Activated T-helper 2 cell treated with anti-CD3 and anti-CD28 coated beads, Interferon-gamma antibody, Interleukin-2, Interleukin-4, amounts not matched to agents 10 μg/mL and 5 μg/mL and 100 μg/mL, durations not matched to agents 14 hours and 24 hours and 36 hours (primary cell): ENCODE results near the gene MICAL3. TPM values are rescaled to one million over a fixed set of nuclear protein-coding genes. Genes with fewer than 3 reads are reported as not detected.

Source experiments
- DNase-seq: peaks from one replicate; pipeline ENCODE4 v3.0.0; 2021; ENCODE audit warnings: low spot score
- H3K27ac Mint-ChIP-seq: one replicate; pipeline ENCODE4 v1.8.0; 2021; ENCODE audit warnings: mixed read lengths
- H3K27me3 Mint-ChIP-seq: one replicate; pipeline ENCODE4 v1.8.0; 2021; ENCODE audit warnings: low read depth, mixed read lengths
- H3K36me3 Mint-ChIP-seq: one replicate; pipeline ENCODE4 v1.8.0; 2021; ENCODE audit warnings: low read depth, mixed read lengths
- H3K4me1 Mint-ChIP-seq: one replicate; pipeline ENCODE4 v1.8.0; 2021; ENCODE audit warnings: low read depth, mixed read lengths
- H3K4me3 Mint-ChIP-seq: one replicate; pipeline ENCODE4 v1.8.0; 2021; ENCODE audit warnings: low read depth, mild to moderate bottlenecking, moderate library complexity, mixed read lengths
- H3K9me3 Mint-ChIP-seq: one replicate; pipeline ENCODE4 v1.8.0; 2021; ENCODE audit warnings: mixed read lengths
- intact Hi-C: fragments of 100-400 bp; cut with micrococcal nuclease; formaldehyde crosslinking; loops from one replicate; pipeline ENCODE4 v1.15.1; 2023
- total RNA-seq: library from RNA; stranded (reverse); gene quantifications from 2 replicates; pipeline ENCODE4 v1.2.3, GENCODE V29; 2022

MICAL3 gene
- total RNA-seq, 1 donor from 2014 or later: 41.8 TPM

DNA sequence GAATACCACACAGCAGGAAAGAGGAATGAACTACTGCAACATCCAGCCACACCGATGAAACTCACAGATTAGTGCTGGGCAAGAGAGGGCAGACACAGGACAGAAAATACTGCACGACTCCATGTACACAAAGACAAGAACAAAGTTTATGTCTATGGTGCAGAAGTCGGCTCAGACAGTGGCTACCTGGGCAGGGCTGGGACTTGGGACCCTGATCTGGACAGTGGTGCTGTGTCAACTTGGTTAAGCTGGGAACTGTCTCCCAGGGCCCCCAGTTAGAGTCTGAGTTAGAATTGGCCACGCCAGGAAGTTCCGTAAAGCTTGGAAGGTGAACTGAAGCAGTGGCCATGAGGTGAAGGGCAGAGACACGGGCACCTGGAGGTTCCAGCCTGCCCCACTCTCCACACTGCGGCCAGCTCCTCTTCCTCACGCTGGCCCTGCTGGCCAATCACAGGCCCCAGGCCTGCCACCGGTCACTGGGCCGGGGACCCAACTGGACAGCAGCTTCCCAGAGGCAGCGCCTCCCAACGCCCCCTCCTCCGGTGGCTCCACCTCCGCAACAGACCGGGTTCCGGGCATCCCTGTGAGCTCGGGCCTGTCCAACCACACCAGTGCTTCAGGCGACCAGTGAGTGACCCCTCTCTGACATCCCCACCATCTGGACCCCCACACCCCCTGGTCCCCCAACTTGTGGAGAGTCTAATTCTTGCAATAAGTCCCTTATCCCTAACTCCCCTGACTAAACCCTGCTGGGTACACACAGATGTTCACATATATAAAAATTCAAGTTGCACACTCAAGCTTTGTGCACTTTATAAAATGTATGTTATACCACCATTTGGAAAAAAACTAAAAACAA lies 93.7 kb downstream of the MICAL3 start:
- peaks cover 6% of the 10 kb centered on the region for H3K27me3 Mint-ChIP-seq
- H3K9me3 Mint-ChIP-seq: no peaks in the 10 kb centered on the region
- intact Hi-C loops: no loop called here
- H3K36me3 Mint-ChIP-seq: no peaks in the 10 kb centered on the region
- peaks cover 15% of the 10 kb centered on the region for H3K4me1 Mint-ChIP-seq
- DNase-seq: no peak
- H3K27ac Mint-ChIP-seq: no peak overlapping the region
- no peak overlapping the region for H3K4me3 Mint-ChIP-seq

DNA sequence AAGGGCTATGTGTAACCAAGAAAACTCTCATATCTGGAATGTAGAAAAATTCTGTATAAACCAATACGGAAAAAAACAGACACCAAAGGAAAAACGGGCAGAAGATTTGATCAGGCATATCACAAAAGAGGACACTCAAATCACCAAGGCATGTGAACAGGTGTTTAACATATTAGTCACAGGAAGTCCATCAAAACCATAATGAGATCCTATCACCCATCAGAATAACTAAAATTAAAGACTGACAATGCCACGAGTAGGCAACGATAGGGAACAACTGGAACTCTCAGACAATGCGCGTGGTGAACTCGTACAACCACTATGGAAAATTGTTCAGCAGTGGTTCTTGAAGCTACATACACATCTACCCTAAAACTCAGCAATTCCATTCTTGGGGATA lies 94.5 kb downstream of the MICAL3 start:
- Mint-ChIP-seq H3K4me1 (peaks cover 15% of the 10 kb centered on the region), H3K27ac (no peak overlapping the region), H3K4me3 (no peak overlapping the region), H3K27me3 (peaks cover 6% of the 10 kb centered on the region), H3K36me3 (no peaks in the 10 kb centered on the region), H3K9me3 (no peaks in the 10 kb centered on the region)
- DNase-seq: no peak
- intact Hi-C loops: no loop called here

DNA sequence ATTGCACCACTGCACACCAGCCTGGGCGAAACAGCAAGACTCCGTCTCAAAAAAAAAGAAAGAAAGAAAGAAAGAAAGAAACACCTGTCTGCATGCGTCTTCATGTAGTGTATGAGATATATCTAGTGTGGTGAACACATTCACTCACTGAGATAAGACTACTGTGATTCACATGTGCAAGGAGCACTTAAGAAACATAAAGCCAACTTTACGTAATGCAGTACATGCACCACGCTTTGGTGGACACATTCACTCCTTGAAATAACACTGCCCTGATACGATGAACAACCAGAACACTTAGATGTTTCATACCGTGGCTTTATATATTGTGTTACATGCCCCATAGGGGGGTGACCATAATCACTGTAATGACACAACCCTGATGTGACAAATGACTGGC lies 96.0 kb downstream of the MICAL3 start:
- intact Hi-C loops: no loop called here
- Mint-ChIP-seq H3K4me3 (no peak overlapping the region), H3K27me3 (peaks cover 2% of the 10 kb centered on the region), H3K27ac (no peak overlapping the region), H3K9me3 (no peaks in the 10 kb centered on the region), H3K36me3 (no peaks in the 10 kb centered on the region), H3K4me1 (peaks cover 11% of the 10 kb centered on the region)
- DNase-seq: no peak

DNA sequence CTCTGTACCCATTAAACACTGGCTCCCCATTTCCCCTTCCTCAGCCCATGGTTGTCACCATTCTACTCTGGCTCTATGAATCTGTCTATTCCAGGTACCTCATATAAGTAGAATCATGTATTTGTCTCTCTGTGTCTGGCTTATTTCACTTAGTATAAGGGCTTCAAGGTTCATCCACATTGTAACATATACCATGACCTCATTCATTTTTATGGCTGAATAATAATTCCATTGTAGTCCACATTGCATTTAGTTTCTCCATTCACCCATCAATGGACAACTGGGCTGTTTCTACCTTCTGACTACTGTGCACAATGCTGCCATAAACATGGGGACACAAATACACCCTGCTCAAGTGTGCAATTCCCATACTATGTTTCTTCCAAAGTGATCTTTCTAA lies 97.3 kb downstream of the MICAL3 start:
- Mint-ChIP-seq H3K4me3 (no peak overlapping the region), H3K36me3 (no peaks in the 10 kb centered on the region), H3K9me3 (no peaks in the 10 kb centered on the region), H3K27me3 (no peaks in the 10 kb centered on the region), H3K4me1 (peaks cover 8% of the 10 kb centered on the region), H3K27ac (no peak overlapping the region)
- DNase-seq: no peak
- intact Hi-C loops: no loop called here

DNA sequence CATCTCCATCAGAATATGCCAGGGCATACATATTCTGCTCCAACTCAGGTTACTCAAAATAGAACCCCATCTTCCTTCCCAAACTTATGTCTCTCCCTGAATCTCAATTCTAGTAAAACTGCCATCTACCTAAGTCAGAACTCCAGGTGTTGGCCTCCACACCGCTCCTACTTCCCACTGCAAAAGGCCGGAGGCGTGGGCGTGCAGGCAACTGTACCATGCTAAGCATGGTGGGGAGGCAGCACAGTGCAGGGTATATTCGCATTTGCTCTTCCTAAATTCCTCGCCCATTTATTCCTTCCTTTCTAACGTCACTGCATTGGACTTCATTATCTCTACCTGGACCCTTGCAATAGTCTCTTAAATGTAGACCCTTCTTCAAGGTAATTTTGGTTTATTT lies 97.8 kb downstream of the MICAL3 start:
- Mint-ChIP-seq H3K27ac (no peak overlapping the region), H3K9me3 (no peaks in the 10 kb centered on the region), H3K36me3 (no peaks in the 10 kb centered on the region), H3K4me3 (no peak overlapping the region), H3K27me3 (no peaks in the 10 kb centered on the region), H3K4me1 (peaks cover 8% of the 10 kb centered on the region)
- no peak for DNase-seq
- intact Hi-C loops: no loop called here

DNA sequence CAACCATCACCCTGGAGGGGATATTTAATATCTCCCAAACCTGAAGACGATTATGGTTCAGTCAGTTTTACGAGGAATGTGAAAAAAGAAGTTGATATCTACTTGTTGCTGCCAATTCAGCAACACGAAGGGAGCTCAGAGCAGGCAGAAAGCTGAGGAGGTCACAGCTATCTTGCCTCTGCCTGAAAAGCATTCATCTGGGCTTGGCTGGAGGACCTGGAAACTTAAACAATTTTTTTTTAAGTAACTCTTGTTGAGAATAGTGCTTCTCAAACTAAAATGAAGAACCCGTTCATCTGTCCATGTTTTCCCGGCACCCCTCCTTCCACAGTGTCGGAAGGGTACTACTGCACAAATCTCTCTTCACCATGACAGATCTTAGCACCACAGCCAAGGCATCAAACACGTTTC lies 98.9 kb downstream of the MICAL3 start:
- H3K9me3 Mint-ChIP-seq: no peaks in the 10 kb centered on the region
- no peak overlapping the region for H3K27ac Mint-ChIP-seq
- no peak for DNase-seq
- H3K4me1 Mint-ChIP-seq: peaks cover 17% of the 10 kb centered on the region
- intact Hi-C loops: no loop called here
- H3K4me3 Mint-ChIP-seq: no peak overlapping the region
- no peaks in the 10 kb centered on the region for H3K36me3 Mint-ChIP-seq
- no peaks in the 10 kb centered on the region for H3K27me3 Mint-ChIP-seq

DNA sequence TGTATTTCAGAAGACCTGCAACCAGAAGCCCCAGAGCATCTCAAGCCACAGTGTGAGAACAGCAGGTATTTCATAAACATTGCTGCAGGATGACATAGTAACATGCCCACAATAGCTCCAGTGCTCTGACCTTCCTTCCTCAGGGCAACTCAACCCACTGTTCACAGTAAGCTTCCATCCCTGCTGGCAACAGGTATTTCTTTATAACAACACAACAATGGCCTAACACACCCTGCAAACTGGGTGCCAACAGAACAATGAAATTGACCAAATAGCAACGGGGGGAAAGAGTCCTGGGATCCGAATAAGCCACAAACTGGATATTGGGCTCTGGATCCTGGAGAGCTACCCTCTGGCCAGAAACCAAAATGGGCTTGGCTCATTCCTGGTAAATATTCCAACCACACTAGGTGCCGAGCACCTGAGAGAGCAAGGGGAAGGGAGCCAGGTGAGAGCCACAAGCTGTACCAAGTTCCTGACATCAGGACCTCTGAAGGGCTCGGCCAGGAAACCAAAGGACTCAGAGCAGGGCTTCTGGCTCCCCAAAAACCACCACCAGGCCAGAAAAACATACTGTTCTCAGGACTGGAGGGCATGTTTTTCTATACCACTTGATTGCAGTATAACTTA lies 99.5 kb downstream of the MICAL3 start:
- Mint-ChIP-seq H3K4me3 (no peak overlapping the region), H3K9me3 (no peaks in the 10 kb centered on the region), H3K27ac (no peak overlapping the region), H3K27me3 (no peaks in the 10 kb centered on the region), H3K4me1 (peaks cover 14% of the 10 kb centered on the region), H3K36me3 (no peaks in the 10 kb centered on the region)
- intact Hi-C loops: no loop called here
- no peak for DNase-seq

DNA sequence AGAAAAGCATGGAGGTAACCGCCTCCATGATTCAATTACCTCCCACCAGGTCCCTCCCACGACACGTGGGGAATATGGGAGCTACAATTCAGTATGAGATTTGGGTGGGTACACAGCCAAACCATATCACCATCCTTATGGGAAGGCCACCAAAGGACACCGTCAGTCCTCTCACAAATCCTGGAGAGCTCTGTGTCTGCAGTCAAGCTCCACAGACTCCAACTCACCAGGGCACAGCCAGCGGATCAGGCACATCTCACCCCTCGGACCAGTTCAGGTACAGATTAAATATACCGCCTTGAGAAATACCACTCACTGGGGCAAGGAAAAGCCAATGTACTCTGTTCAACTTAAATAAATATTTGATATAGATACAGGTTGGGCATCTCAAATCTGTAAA lies 100.3 kb downstream of the MICAL3 start:
- Mint-ChIP-seq H3K9me3 (no peaks in the 10 kb centered on the region), H3K27ac (no peak overlapping the region), H3K36me3 (no peaks in the 10 kb centered on the region), H3K4me3 (no peak overlapping the region), H3K27me3 (no peaks in the 10 kb centered on the region), H3K4me1 (peaks cover 13% of the 10 kb centered on the region)
- intact Hi-C loops: no loop called here
- no peak for DNase-seq

DNA sequence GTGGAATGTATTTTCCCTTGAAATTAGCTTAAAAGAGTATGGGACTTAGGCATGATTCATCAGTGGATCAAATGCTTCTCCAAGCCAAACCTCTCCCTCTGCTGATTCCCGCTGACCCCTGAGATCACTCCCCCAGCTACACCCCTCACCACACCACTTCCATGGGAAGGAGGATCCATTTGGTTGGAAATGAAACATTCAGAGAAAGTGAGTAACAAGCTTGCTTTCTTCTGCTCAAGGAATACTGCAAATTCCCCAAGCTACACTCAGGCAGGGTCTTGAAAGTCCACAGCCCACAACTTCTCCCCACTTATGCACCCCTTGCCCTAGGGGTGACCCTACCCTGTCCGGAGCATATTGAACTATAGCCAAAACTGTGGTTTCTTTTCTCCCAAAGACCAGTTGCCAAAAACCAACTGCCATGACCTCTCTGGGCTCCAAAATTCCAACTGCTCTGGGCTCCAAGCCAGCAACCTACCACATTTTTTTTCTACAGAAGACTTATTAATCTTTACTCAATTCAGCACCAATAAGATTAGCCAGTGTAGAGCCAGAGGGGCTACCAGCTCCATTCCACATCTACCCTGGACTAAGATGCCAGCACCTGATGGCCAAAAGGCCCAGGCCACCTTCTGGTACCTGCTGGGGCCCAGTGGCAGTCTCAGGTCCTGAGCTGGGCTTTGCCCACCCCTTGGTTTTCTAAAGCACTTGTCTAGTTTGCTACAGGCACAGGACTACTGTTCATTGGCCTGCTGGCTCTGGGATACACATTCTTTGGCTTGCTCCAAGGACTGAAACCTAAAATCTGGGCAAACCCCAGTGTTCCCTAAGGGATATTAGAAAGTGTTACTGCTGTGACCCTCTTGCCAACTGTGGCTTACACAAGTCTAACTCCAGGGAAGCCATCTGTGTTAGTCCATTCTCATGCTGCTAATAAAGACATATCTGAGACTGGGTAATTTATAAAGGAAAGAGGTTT lies 101.1 kb downstream of the MICAL3 start:
- no peaks in the 10 kb centered on the region for H3K36me3 Mint-ChIP-seq
- intact Hi-C loops: no loop called here
- H3K4me1 Mint-ChIP-seq: peaks cover 13% of the 10 kb centered on the region
- no peak overlapping the region for H3K27ac Mint-ChIP-seq
- no peak for DNase-seq
- H3K9me3 Mint-ChIP-seq: no peaks in the 10 kb centered on the region
- no peaks in the 10 kb centered on the region for H3K27me3 Mint-ChIP-seq
- H3K4me3 Mint-ChIP-seq: no peak overlapping the region

DNA sequence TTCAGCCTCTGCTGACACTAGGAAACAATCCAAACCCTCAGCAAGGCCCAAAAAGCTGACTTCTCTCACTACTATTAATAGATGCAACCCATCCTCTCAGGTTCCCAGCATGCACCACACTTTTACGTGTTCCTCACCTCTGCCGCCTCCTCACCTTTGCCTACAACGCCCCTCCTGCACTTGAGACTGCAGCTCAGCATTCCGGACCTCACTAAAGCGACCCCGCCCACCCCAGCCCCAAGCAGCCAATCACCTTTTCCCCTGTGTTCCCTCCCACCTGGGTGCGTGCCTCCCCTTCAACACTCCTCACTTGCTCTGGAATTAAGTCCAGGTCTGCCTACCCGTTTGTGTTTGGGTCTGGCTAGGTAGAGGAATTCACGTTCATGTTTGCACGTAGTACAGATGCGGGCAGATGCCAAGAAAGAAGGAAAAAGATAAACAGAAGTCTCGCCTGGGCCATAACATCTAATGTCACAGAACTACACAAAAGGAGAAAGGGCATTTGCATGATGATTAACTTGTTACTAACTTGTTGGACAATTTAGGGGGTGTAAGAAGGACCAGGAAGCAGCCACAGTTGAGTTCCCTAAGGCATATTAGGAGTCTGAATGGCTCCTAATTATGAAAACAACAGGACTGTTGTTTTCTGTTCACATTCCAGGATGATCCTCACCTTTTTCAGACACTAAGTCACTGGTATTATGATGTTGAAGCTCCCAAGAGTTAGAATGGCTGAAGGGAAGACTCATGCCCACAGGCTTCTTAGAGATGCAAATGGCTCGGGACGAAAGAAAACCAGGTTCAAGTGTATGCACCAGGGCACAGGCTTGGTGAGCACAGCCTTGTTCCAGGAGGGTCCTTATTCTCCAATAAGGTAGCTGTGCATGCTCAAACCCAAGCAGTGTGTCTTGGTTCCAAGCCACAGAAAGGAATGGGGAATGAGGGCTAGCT lies 102.2 kb downstream of the MICAL3 start:
- Mint-ChIP-seq H3K36me3 (no peaks in the 10 kb centered on the region), H3K4me1 (peaks cover 13% of the 10 kb centered on the region), H3K27ac (no peak overlapping the region)

DNA sequence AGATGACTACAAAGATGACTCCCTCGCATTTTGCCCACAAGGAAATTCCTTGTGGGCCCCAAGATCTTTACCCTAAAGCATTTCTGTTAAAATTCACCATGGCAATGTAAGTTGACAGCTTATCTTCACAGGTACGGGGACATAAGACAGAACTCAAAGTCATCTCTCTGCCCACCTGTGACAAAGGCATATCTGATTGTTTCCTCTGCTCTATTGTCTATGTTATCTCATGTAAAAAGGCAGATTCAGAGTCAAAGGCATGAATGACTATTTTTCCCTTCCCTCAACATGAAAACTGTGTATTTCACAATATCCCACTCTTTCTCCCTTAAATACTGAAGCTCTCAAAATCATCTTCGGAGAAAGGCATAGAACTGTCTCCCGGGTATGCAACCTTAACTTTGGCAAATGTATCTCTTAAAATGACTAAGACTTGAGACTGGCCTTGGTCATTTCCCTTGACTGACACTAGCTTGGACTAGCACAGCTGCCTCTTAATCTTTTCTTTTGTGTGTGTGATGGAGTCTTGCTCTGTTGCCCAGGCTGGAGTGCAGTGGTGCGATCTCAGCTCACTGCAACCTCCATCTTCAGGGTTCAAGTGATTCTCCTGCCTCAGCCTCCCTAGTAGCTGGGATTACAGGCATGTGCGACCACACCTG lies 103.2 kb downstream of the MICAL3 start:
- Mint-ChIP-seq H3K27ac (no peak overlapping the region), H3K27me3 (no peaks in the 10 kb centered on the region), H3K36me3 (no peaks in the 10 kb centered on the region), H3K4me1 (peaks cover 13% of the 10 kb centered on the region), H3K9me3 (no peaks in the 10 kb centered on the region), H3K4me3 (no peak overlapping the region)
- intact Hi-C loops: no loop called here
- DNase-seq: no peak

More for the DNA sequence above, 102.2 kb downstream of the MICAL3 start:
- H3K4me3 Mint-ChIP-seq: no peak overlapping the region
- intact Hi-C loops: no loop called here
- DNase-seq: no peak
- no peaks in the 10 kb centered on the region for H3K27me3 Mint-ChIP-seq
- no peaks in the 10 kb centered on the region for H3K9me3 Mint-ChIP-seq
